Measurements from ENCODE around the gene CEMIP.

Gene CEMIP

GRCh38 chr15:80834906-80835305 lies 55.7 kb downstream of the CEMIP start:
- Histone ChIP-seq H3K27ac (replicated peaks) (no peak overlapping the region), H3K4me3 (replicated peaks; ENCODE audit: insufficient read depth, low read length) (no peak overlapping the region), H3K27me3 (ENCODE audit: insufficient read depth, poor library complexity, severe bottlenecking) (no peaks in the 10 kb centered on the region)
- TF ChIP-seq CTCF (IDR thresholded peaks at IDR 0.05; ENCODE audit: insufficient read depth, low read length) = no peak
- TF ChIP-seq REST (IDR thresholded peaks at IDR 0.05; ENCODE audit: insufficient replicate concordance, low read depth) = no peak
- no peak for TF ChIP-seq POLR2AphosphoS5 (IDR thresholded peaks at IDR 0.05; ENCODE audit: low read depth)
- no peak for TF ChIP-seq SPI1 (IDR thresholded peaks at IDR 0.05; ENCODE audit: borderline replicate concordance, low read depth)
- TF ChIP-seq GABPA (IDR thresholded peaks at IDR 0.05; ENCODE audit: low read depth) = no peak
- no peak for DNase-seq (ENCODE audit: low read depth in 1 of 2, low spot score in 1 of 2)

GRCh38 chr15:80835336-80835735 lies 56.2 kb downstream of the CEMIP start:
- TF ChIP-seq POLR2AphosphoS5 (IDR thresholded peaks at IDR 0.05; ENCODE audit: low read depth) (no peak), REST (IDR thresholded peaks at IDR 0.05; ENCODE audit: insufficient replicate concordance, low read depth) (no peak), GABPA (IDR thresholded peaks at IDR 0.05; ENCODE audit: low read depth) (no peak), CTCF (IDR thresholded peaks at IDR 0.05; ENCODE audit: insufficient read depth, low read length) (no peak), SPI1 (IDR thresholded peaks at IDR 0.05; ENCODE audit: borderline replicate concordance, low read depth) (no peak)
- no peak overlapping the region for H3K27ac ChIP-seq (replicated peaks)
- DNase-seq (ENCODE audit: low read depth in 1 of 2, low spot score in 1 of 2) = no peak
- H3K27me3 ChIP-seq (ENCODE audit: insufficient read depth, poor library complexity, severe bottlenecking) = no peaks in the 10 kb centered on the region
- H3K4me3 ChIP-seq (replicated peaks; ENCODE audit: insufficient read depth, low read length) = no peak overlapping the region

GRCh38 chr15:80836223-80836622 lies 57.1 kb downstream of the CEMIP start:
- Histone ChIP-seq H3K27ac (replicated peaks) (no peak overlapping the region), H3K27me3 (ENCODE audit: insufficient read depth, poor library complexity, severe bottlenecking) (no peaks in the 10 kb centered on the region), H3K4me3 (replicated peaks; ENCODE audit: insufficient read depth, low read length) (no peak overlapping the region)
- TF ChIP-seq GABPA (IDR thresholded peaks at IDR 0.05; ENCODE audit: low read depth) (no peak), REST (IDR thresholded peaks at IDR 0.05; ENCODE audit: insufficient replicate concordance, low read depth) (no peak), SPI1 (IDR thresholded peaks at IDR 0.05; ENCODE audit: borderline replicate concordance, low read depth) (no peak), POLR2AphosphoS5 (IDR thresholded peaks at IDR 0.05; ENCODE audit: low read depth) (no peak), CTCF (IDR thresholded peaks at IDR 0.05; ENCODE audit: insufficient read depth, low read length) (no peak)
- no peak for DNase-seq (ENCODE audit: low read depth in 1 of 2, low spot score in 1 of 2)

All from HL-60 (cell line).